HepG2 (cell line): ENCODE measurements around the gene KDM4B. TPM values are rescaled to one million over a fixed set of nuclear protein-coding genes. Genes with fewer than 3 reads are reported as not detected.

Experiments
- ATAC-seq: fragments of 200-7000 bp; cut with Tn5 transposase; 3 replicates; pipeline ENCODE4 v1.9.1; 2020; ENCODE audit warnings: mild to moderate bottlenecking, moderate library complexity
- BruUV-seq: library from RNA; stranded (reverse); fragments of 400-500 nt; replicated peaks from 2 replicates; lab custom pipeline; 2021; lab: Mats Ljungman, UMichigan
- CTCF ChIA-PET: fragments of 300-600 bp; formaldehyde crosslinking; extraction: SDS; loops from one replicate; lab custom pipeline; 2021; ENCODE audit warnings: low total read pairs, inconsistent platforms, low intra/inter-chr PET ratio; lab: Yijun Ruan, JAX
- POLR2A ChIA-PET: fragments of 350-600 bp; sonication (Branson Sonifier 250); formaldehyde crosslinking; loops from one replicate; lab custom pipeline; 2020; ENCODE audit warnings: antibody characterized with exemption, inconsistent platforms; lab: Yijun Ruan, JAX
- DNase-seq: peaks from one replicate; pipeline ENCODE4 v3.0.0-alpha.2; 2015; ENCODE audit warnings: low spot score
- FAIRE-seq: peaks from 3 replicates; lab custom pipeline; 2011; peaks lifted over from hg19 to GRCh38; lab: Jason Lieb, UNC
- H2AFZ ChIP-seq: one replicate; pipeline ENCODE4 v1.6.1; 2011; ENCODE audit warnings: low read length, inconsistent platforms
- H3K27ac ChIP-seq: fragments of 300-600 bp; 3 replicates; pipeline ENCODE4 v1.8.0; 2011; ENCODE audit warnings: mixed run types, mild to moderate bottlenecking, mixed read lengths, low read length, inconsistent platforms; ENCODE audit not compliant: insufficient read depth; ENCODE audit errors: extremely low read length
- H3K27me3 ChIP-seq, 2 experiments: fragments of 200-600 bp in 1 of 2; 2 replicates in 1 of 2; 3 replicates in 1 of 2; pipeline versions ENCODE4 v1.6.0 to v1.8.0; 2011; ENCODE audit warnings: low read length in 2 of 2, mild to moderate bottlenecking in 2 of 2, moderate library complexity in 2 of 2, inconsistent platforms in 1 of 2; ENCODE audit not compliant: insufficient read depth in 2 of 2, control insufficient read depth in 1 of 2
- H3K36me3 ChIP-seq, 2 experiments: fragments of 200-600 bp in 1 of 2; replicated peaks in 1 of 2; 2 replicates in 1 of 2; 3 replicates in 1 of 2; pipeline versions ENCODE4 v1.5.1 to v1.8.0; 2011; ENCODE audit warnings: low read length in 2 of 2, inconsistent platforms in 1 of 2; ENCODE audit not compliant: insufficient read depth in 2 of 2, control insufficient read depth in 1 of 2
- H3K4me1 ChIP-seq: 2 replicates; pipeline ENCODE4 v1.5.1; 2012; ENCODE audit warnings: low read length, inconsistent platforms; ENCODE audit not compliant: insufficient read depth
- H3K4me2 ChIP-seq: 2 replicates; pipeline ENCODE4 v1.6.0; 2011; ENCODE audit warnings: low read depth, low read length, inconsistent platforms
- H3K4me3 ChIP-seq, 3 experiments: fragments of 200-600 bp in 1 of 3; sonication (generic), shearing (Covaris generic) in 1 of 3; replicated peaks in 1 of 3; 2 replicates each; pipeline ENCODE4 v1.5.1; 2011 to 2016; ENCODE audit warnings: low read length in 3 of 3, inconsistent platforms in 2 of 3, low read depth in 2 of 3, mild to moderate bottlenecking in 2 of 3, control low read depth in 1 of 3, mixed read lengths in 1 of 3; ENCODE audit not compliant: insufficient read depth in 1 of 3
- H3K79me2 ChIP-seq: one replicate; pipeline ENCODE4 v1.6.1; 2011; ENCODE audit warnings: low read length, inconsistent platforms; ENCODE audit not compliant: insufficient read depth
- H3K9ac ChIP-seq: 2 replicates; pipeline ENCODE4 v1.6.0; 2011; ENCODE audit warnings: mild to moderate bottlenecking, low read depth, low read length, inconsistent platforms; ENCODE audit not compliant: insufficient read depth
- H3K9me3 ChIP-seq: 2 replicates; pipeline ENCODE4 v1.5.1; 2012; ENCODE audit warnings: mild to moderate bottlenecking, low read length
- H4K20me1 ChIP-seq: 2 replicates; pipeline ENCODE4 v1.6.0; 2011; ENCODE audit warnings: inconsistent platforms, mild to moderate bottlenecking, low read length, moderate library complexity; ENCODE audit not compliant: insufficient read depth
- AGO2 ChIP-seq: fragments of 200-400 bp; formaldehyde crosslinking; optimal IDR thresholded peaks from 2 replicates; pipeline ENCODE3; 2017; ENCODE audit warnings: mild to moderate bottlenecking, low read depth, low read length, moderate library complexity
- HES4 ChIP-seq: sonication (generic); formaldehyde crosslinking; IDR thresholded peaks from 2 replicates; pipeline ENCODE4 v1.9.0; 2021; ENCODE audit warnings: mild to moderate bottlenecking, missing genetic modification reagents, borderline replicate concordance
- HOXA9 ChIP-seq: sonication (generic); formaldehyde crosslinking; IDR thresholded peaks from 2 replicates; pipeline ENCODE4 v1.8.1; 2022; ENCODE audit warnings: missing genetic modification reagents, mild to moderate bottlenecking, moderate library complexity, borderline replicate concordance
- KLF9 ChIP-seq: IDR thresholded peaks from 2 replicates; pipeline ENCODE4 v1.6.1; 2016; ENCODE audit warnings: low read depth
- MED8 ChIP-seq: sonication (generic); formaldehyde crosslinking; IDR thresholded peaks from 2 replicates; pipeline ENCODE4 v1.8.1; 2023; ENCODE audit warnings: mild to moderate bottlenecking, missing genetic modification reagents; ENCODE audit not compliant: insufficient replicate concordance
- PAWR ChIP-seq: sonication (generic); formaldehyde crosslinking; IDR thresholded peaks from 2 replicates; pipeline ENCODE4 v1.4.0; 2020; ENCODE audit warnings: missing genetic modification reagents, mild to moderate bottlenecking, borderline replicate concordance
- SATB2 ChIP-seq: sonication (generic); formaldehyde crosslinking; IDR thresholded peaks from 2 replicates; pipeline ENCODE4 v1.5.0; 2020; ENCODE audit warnings: missing genetic modification reagents
- WGBS: methylation state at CpG from one replicate; pipeline ENCODE4 v1.1.6; 2017; ENCODE audit warnings: low lambda C conversion rate; 5-methylcytosine and 5-hydroxymethylcytosine counted together
- in situ Hi-C: cut with HindIII; loops from 2 replicates; pipeline ENCODE4 v1.10.0; 2017; ENCODE audit warnings: low pct_unique_long_range_greater_than_20kb; ENCODE audit not compliant: extremely low pct_ligation_motif_present
- intact Hi-C: fragments of 100-400 bp; cut with micrococcal nuclease; formaldehyde crosslinking; loops from one replicate; pipeline ENCODE4 v1.10.0; 2022; ENCODE audit not compliant: unreplicated experiment
- polyA plus RNA-seq, 8 experiments: library from polyadenylated mRNA; depleted of rRNA in 3 of 8; stranded (reverse) in 7 of 8; unstranded in 1 of 8; fragments of >200 nt; fragmentation: Illumina TruSeq in 4 of 8; extraction: Trizol in 4 of 8; gene quantifications; 2 replicates each; pipeline versions ENCODE4 v1.2.1 to v1.2.3, GENCODE V29; 2011 to 2016; ENCODE audit warnings: low read depth in 4 of 8, missing spikeins in 1 of 8, mixed read lengths in 1 of 8; ENCODE audit not compliant: insufficient read depth in 1 of 8
- total RNA-seq, 5 experiments: library from RNA; depleted of rRNA; stranded (reverse); fragments of >200 nt; fragmentation: Illumina TruSeq; extraction: Trizol; gene quantifications; 2 replicates each; pipeline ENCODE4 v1.2.3, GENCODE V29; 2016; ENCODE audit warnings: low read depth in 1 of 5

KDM4B gene
- total and polyA plus RNA-seq, 2 of the 13 experiments (the other 11 are each of a cell fraction or from before 2014, with no cell fraction given): 4.9 to 14.6 TPM

DNA sequence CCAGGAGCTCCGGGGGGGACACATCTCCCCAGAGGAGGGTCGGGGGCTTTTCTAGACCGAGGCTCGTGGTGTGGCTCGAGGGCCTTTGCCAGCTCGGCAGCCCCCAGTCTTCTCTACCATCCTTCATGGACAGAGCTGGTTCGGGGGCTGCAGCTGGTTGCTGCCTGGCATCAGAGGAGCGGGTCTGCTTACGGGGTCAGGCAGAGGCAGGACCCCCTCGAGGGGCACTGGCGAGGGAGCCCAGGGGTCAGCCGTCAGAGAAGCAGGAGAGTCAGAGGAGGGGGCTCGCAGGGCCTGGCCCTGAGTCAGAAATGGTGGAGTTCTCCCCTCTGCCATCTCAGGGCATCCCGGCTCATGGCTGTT lies 123.5 kb downstream of the KDM4B start:
- Histone ChIP-seq H2AFZ (no peak overlapping the region), H3K36me3 (peaks cover 4 to 21% of the 10 kb centered on the region in 2 experiments; a peak in 4 of 5 replicates), H3K4me2 (no peak overlapping the region), H4K20me1 (no peaks in the 10 kb centered on the region), H3K79me2 (no peaks in the 10 kb centered on the region), H3K27me3 (no peaks in the 10 kb centered on the region), H3K4me1 (no peaks in the 10 kb centered on the region), H3K4me3 (no peak overlapping the region), H3K9me3 (no peaks in the 10 kb centered on the region), H3K27ac (no peak overlapping the region), H3K9ac (no peak overlapping the region)
- BruUV-seq: no TSS peak
- DNase-seq (no peak), FAIRE-seq (no peak), ATAC-seq (no peak)
- TF ChIP-seq MED8 (CRISPR knock-in tag) (no peak), AGO2 (peak; percentile 21)
- WGBS: 96% methylated on average over 13 of the region's 14 CpGs
- intact Hi-C loops: no loop called here
- ChIA-PET POLR2A (no interaction called here), CTCF (no interaction called here)
- in situ Hi-C loops: no loop called here

DNA sequence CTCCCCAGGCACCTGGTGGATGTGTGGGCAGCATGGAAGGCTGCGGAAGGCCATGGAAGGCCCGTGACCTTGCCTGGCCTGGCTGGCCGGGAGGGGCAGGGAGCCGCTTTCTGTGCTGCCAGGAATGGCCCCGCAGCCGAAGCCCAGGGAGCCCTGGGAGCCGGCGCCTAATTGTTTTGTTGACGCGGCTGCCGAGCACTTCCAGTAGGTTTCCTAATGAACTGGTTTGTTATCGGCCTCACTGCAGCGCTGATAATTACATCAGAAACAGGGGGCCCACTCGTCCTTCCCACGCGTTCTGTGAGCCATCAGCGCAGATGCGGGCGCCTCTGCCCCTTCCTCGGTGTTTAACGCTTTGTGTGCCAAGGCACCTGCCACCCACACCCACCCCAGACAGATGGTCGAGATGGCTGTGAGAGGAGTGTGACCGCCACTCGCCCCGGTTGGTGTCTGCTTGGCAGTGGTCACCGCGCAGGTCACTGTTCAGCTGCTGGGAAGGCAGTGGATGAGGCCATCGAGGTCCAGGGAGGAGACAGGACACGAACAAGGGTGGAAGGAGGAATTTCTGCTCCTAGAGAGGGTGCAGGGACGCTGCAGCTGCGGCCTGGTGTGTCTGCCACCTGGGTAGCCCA lies 124.5 kb downstream of the KDM4B start:
- TF ChIP-seq HOXA9 (no peak), PAWR (CRISPR knock-in tag) (no peak), SATB2 (CRISPR knock-in tag) (no peak), HES4 (CRISPR knock-in tag) (no peak), KLF9 (CRISPR knock-in tag) (no peak)
- FAIRE-seq (no peak), DNase-seq (no peak), ATAC-seq (no peak)
- in situ Hi-C loops: no loop called here
- no peaks in the 10 kb centered on the region for H4K20me1 ChIP-seq
- H3K27me3 ChIP-seq: no peaks in the 10 kb centered on the region
- no peak overlapping the region for H2AFZ ChIP-seq
- no TSS peak for BruUV-seq
- no peak overlapping the region for H3K4me2 ChIP-seq
- H3K4me1 ChIP-seq: no peaks in the 10 kb centered on the region
- peaks cover 2% of the 10 kb centered on the region for H3K9me3 ChIP-seq
- peaks cover 9 to 20% of the 10 kb centered on the region in 2 experiments; a peak in 3 of 5 replicates for H3K36me3 ChIP-seq
- H3K79me2 ChIP-seq: no peaks in the 10 kb centered on the region
- CTCF ChIA-PET: no interaction called here
- no peak overlapping the region for H3K9ac ChIP-seq
- POLR2A ChIA-PET: no interaction called here
- no peak overlapping the region for H3K27ac ChIP-seq
- H3K4me3 ChIP-seq: no peak overlapping the region
- WGBS: 94% methylated on average over 29 of the region's 31 CpGs
- intact Hi-C loops: no loop called here
